RWPE2 (cell line): Measurements from ENCODE around the gene DTX4.
A peak's percentile ranks its signal among the peaks of the same experiment; 100 is the strongest.

Experiments used
- ATAC-seq: fragments of 200-7000 bp; cut with Tn5 transposase; 3 replicates; pipeline ENCODE4 v1.9.1; 2021; ENCODE audit warnings: low read depth
- DNase-seq: peaks from one replicate; pipeline ENCODE4 v3.0.0-alpha.2; 2020; ENCODE audit warnings: low spot score
- H3K27ac ChIP-seq: fragments of 450-650 bp; 2 replicates; pipeline ENCODE4 v1.5.1; 2017; ENCODE audit warnings: mild to moderate bottlenecking; ENCODE audit not compliant: poor library complexity, severe bottlenecking
- H3K27me3 ChIP-seq: fragments of 250-450 bp; sonication (Bioruptor Pico); 2 replicates; pipeline ENCODE4 v1.5.1; 2021; ENCODE audit warnings: mild to moderate bottlenecking, moderate library complexity; ENCODE audit not compliant: insufficient read depth, poor library complexity, severe bottlenecking
- H3K36me3 ChIP-seq: fragments of 250-450 bp; sonication (Bioruptor Pico); 2 replicates; pipeline ENCODE4 v1.5.1; 2020; ENCODE audit warnings: low read depth, mild to moderate bottlenecking, moderate library complexity
- H3K4me1 ChIP-seq: fragments of 250-450 bp; sonication (Bioruptor Pico); 2 replicates; pipeline ENCODE4 v1.5.1; 2021; ENCODE audit warnings: mild to moderate bottlenecking, moderate library complexity; ENCODE audit not compliant: insufficient read depth, poor library complexity, severe bottlenecking
- H3K4me3 ChIP-seq: fragments of 250-450 bp; sonication (Bioruptor Pico); 2 replicates; pipeline ENCODE4 v1.5.1; 2021; ENCODE audit warnings: mild to moderate bottlenecking, moderate library complexity; ENCODE audit not compliant: severe bottlenecking
- H3K9me3 ChIP-seq: fragments of 250-450 bp; sonication (Bioruptor Pico); 2 replicates; pipeline ENCODE4 v1.5.1; 2021; ENCODE audit warnings: mild to moderate bottlenecking, moderate library complexity; ENCODE audit not compliant: severe bottlenecking
- TF ChIP-seq, protein P1 (sequence below): fragments of 450-650 bp; IDR thresholded peaks from one replicate; pipeline ENCODE4 v1.5.1; 2017; ENCODE audit warnings: mild to moderate bottlenecking, moderate library complexity; ENCODE audit not compliant: poor library complexity, severe bottlenecking

The DTX4 gene

DNA sequence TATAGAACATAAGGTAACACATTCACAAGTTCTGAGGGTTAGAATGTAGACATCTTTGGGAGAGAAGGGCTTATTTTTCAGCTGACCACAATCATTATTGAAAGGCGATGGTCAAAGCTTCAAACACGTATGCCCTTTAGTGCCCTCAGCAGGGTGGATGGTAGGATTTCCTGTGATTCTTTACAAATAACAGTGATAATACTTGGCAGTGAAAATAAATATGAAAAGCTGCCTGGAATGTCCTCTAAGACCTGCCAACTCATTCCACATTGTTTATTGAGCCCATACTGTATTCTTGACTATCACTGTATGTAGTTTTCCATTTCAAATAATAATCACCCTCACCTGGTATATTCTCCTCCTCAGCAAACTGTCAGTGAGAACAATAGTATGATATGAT is 54.5 kb downstream of the DTX4 start:
- H3K36me3 ChIP-seq = no peaks in the 10 kb centered on the region
- H3K9me3 ChIP-seq = no peaks in the 10 kb centered on the region
- ATAC-seq = no peak
- H3K4me3 ChIP-seq = no peak overlapping the region
- H3K27ac ChIP-seq = no peak overlapping the region
- TF ChIP-seq, protein P1, sequence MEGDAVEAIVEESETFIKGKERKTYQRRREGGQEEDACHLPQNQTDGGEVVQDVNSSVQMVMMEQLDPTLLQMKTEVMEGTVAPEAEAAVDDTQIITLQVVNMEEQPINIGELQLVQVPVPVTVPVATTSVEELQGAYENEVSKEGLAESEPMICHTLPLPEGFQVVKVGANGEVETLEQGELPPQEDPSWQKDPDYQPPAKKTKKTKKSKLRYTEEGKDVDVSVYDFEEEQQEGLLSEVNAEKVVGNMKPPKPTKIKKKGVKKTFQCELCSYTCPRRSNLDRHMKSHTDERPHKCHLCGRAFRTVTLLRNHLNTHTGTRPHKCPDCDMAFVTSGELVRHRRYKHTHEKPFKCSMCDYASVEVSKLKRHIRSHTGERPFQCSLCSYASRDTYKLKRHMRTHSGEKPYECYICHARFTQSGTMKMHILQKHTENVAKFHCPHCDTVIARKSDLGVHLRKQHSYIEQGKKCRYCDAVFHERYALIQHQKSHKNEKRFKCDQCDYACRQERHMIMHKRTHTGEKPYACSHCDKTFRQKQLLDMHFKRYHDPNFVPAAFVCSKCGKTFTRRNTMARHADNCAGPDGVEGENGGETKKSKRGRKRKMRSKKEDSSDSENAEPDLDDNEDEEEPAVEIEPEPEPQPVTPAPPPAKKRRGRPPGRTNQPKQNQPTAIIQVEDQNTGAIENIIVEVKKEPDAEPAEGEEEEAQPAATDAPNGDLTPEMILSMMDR = no peak
- no peaks in the 10 kb centered on the region for H3K27me3 ChIP-seq
- DNase-seq = no peak
- H3K4me1 ChIP-seq = peaks cover 9% of the 10 kb centered on the region

DNA sequence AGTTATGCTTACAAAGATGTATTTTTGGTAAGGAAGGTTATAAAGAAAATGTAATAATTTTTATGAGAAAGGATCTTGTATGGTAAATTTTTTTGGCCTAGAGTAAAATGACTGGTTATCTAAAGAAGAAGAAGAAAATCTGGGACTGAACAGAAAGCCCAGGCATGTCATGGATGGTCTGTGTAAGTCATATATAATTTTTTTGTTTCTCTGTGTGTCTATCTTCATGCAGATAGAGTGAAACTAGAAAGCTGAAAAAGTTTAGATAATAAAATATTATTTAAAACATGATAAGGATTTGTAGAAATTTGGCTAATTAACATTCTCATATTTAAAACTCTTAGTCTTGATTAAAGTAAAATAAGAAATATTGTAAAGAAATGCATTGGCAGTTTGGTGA is 68.4 kb downstream of the DTX4 start:
- Histone ChIP-seq H3K36me3 (no peaks in the 10 kb centered on the region), H3K27me3 (no peaks in the 10 kb centered on the region), H3K27ac (no peak overlapping the region), H3K4me1 (no peaks in the 10 kb centered on the region), H3K9me3 (peaks cover 8% of the 10 kb centered on the region), H3K4me3 (no peak overlapping the region)
- DNase-seq = no peak
- no peak for ATAC-seq
- TF ChIP-seq, protein P1 = no peak

DNA sequence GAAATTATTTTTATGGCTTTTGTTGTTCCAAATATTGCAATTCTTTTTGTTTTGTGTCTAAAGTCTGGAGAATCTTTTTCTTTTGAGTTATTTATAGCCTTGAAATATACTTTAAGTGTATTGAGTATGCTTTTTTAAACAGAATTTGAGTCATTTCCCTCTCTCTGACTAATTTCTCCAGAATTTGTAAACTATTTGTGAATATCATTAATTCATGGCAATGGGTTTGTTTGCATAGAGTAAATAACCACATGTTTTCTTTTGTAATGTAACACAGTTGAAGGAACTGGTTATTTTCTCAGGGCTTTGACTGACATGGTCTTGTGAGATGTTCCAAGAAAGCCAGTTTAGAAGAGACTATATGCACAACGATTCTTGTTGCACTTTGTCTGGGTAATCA is 71.7 kb downstream of the DTX4 start:
- TF ChIP-seq, protein P1 = no peak
- Histone ChIP-seq H3K36me3 (no peaks in the 10 kb centered on the region), H3K4me3 (no peak overlapping the region), H3K9me3 (peaks cover 8% of the 10 kb centered on the region), H3K27me3 (no peaks in the 10 kb centered on the region), H3K27ac (no peak overlapping the region), H3K4me1 (peaks cover 14% of the 10 kb centered on the region)
- 0 out of 3 replicates have a peak, but pooled peaks have one; percentile 21 for ATAC-seq
- DNase-seq = no peak

DNA sequence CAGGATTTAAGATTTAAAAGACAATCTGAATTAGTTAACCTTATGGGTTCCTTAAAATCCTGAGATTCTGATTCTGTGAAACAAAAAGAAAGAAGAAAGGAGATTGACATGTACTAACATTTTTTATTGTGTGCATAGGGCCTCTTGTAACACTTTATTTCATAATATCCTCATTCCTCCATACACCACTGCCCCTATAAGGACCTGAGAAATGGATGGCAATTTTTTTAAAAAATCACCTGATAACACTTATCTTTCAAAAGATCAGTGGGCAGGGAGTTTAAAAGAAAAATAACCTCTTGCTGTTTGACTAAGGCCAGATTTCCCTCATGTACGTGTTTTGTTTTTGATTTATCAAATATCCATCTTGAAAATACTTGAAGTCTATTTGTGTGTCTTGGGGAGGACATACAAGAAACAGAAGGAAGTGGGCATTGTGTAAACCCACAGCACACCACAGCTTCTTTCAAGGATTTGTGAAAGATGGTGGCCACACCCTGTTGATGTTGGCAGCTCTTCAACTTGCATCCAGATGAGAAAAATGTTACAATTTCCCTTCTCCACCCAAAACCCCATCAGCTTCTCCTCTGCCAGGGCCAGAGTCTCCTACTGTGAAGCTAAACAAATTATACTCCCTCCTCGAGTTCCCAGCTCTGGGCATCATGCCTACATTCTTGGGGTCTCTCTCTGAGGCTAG is 75.7 kb downstream of the DTX4 start:
- Histone ChIP-seq H3K27me3 (no peaks in the 10 kb centered on the region), H3K27ac (peak overlapping the region; percentile 56), H3K4me3 (no peak overlapping the region), H3K4me1 (peaks cover 14% of the 10 kb centered on the region), H3K36me3 (no peaks in the 10 kb centered on the region), H3K9me3 (no peaks in the 10 kb centered on the region)
- peak; percentile 87 for ATAC-seq
- no peak for DNase-seq
- TF ChIP-seq, protein P1 = no peak

DNA sequence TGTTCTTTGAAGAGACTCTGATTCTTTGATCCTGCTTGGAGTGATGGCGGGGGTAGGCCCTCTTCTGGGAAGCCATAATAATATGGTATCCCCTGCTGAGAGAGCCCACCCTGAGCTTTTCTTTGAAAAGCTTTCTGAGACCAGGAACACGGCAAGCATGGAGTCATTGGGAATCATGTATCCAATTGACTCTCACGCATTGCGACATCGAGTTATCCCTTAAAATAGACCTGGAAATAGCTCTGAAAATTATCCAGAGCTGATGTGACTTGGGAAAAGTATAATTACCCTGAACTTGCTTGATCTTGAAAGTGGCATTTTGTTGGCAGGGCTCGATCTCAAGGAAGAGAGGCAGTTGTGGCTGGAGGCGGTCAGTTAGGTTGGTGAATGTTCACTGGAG is 77.6 kb downstream of the DTX4 start:
- H3K4me3 ChIP-seq = no peak overlapping the region
- no peak for DNase-seq
- peaks cover 14% of the 10 kb centered on the region for H3K4me1 ChIP-seq
- no peaks in the 10 kb centered on the region for H3K27me3 ChIP-seq
- H3K36me3 ChIP-seq = no peaks in the 10 kb centered on the region
- no peaks in the 10 kb centered on the region for H3K9me3 ChIP-seq
- no peak for ATAC-seq
- TF ChIP-seq, protein P1 = no peak
- no peak overlapping the region for H3K27ac ChIP-seq
